COLO668 (cell line): ENCODE data around the gene EDN1.

ENCODE experiments used
- DNase-seq: peaks from one replicate; lab custom pipeline; 2025; ENCODE audit not compliant: unreplicated experiment; lab: John Stamatoyannopoulos, UW

EDN1 gene

GRCh38 chr6:12269110-12269509, 21.1 kb upstream of the EDN1 start:
- no peak for DNase-seq

GRCh38 chr6:12270551-12271230, 19.5 kb upstream of the EDN1 start:
- DNase-seq: no peak

GRCh38 chr6:12271594-12271993, 18.6 kb upstream of the EDN1 start:
- no peak for DNase-seq

- no peak for DNase-seq
Measured at GRCh38 chr6:12271997-12272396, 18.2 kb upstream of the EDN1 start.

- no peak for DNase-seq
Measured at GRCh38 chr6:12275107-12275506, 15.1 kb upstream of the EDN1 start.

- no peak for DNase-seq
Measured at GRCh38 chr6:12276930-12277315, 13.2 kb upstream of the EDN1 start.

GRCh38 chr6:12277386-12277785, 12.8 kb upstream of the EDN1 start:
- DNase-seq: no peak

- no peak for DNase-seq
Measured at GRCh38 chr6:12278915-12279314, 11.2 kb upstream of the EDN1 start.

- no peak for DNase-seq
Measured at GRCh38 chr6:12279322-12280091, 10.7 kb upstream of the EDN1 start.

GRCh38 chr6:12280458-12280857, 9.7 kb upstream of the EDN1 start:
- no peak for DNase-seq

GRCh38 chr6:12280902-12281301, 9.3 kb upstream of the EDN1 start:
- no peak for DNase-seq

- DNase-seq: no peak
Measured at GRCh38 chr6:12283904-12284303, 6.3 kb upstream of the EDN1 start.

- no peak for DNase-seq
Measured at GRCh38 chr6:12286373-12287110, 3.6 kb upstream of the EDN1 start.

- peak; percentile 67 for DNase-seq
Measured at GRCh38 chr6:12288211-12288618, 1.9 kb upstream of the EDN1 start.

- DNase-seq: no peak
Measured at GRCh38 chr6:12288914-12289313, 1.2 kb upstream of the EDN1 start.

GRCh38 chr6:12289365-12289919, 719 bp upstream of the EDN1 start:
- DNase-seq: peak; percentile 18

- no peak for DNase-seq
Measured at GRCh38 chr6:12291071-12291838, 1.1 kb downstream of the EDN1 start.

GRCh38 chr6:12291839-12292604, 1.9 kb downstream of the EDN1 start:
- no peak for DNase-seq

- DNase-seq: no peak
Measured at GRCh38 chr6:12293235-12293930, 3.2 kb downstream of the EDN1 start.
